Coronary artery (tissue), 2 donors: ENCODE measurements around the gene CCDC33.
A peak's percentile ranks its signal among the peaks of the same experiment; 100 is the strongest.

Experiments used
- DNase-seq: peaks from one replicate; pipeline ENCODE4 v3.0.0-alpha.2; 2017; ENCODE audit warnings: low spot score
- H3K27ac ChIP-seq, 2 donors: fragments of 200-600 bp; sonication (generic); one replicate each; pipeline ENCODE4 v1.5.1; 2016 to 2019
- H3K4me3 ChIP-seq: fragments of 200-600 bp; sonication (generic); 2 replicates; pipeline ENCODE4 v1.5.1; 2016; ENCODE audit warnings: mild to moderate bottlenecking, moderate library complexity
- CTCF ChIP-seq: fragments of 200-600 bp; sonication (generic); IDR thresholded peaks from one replicate; pipeline ENCODE4 v1.5.1; 2019; ENCODE audit warnings: antibody characterized with exemption

Gene CCDC33

GRCh38 chr15:74333662-74334061, 97.5 kb downstream of the CCDC33 start:
- TF ChIP-seq CTCF, result no peak
- DNase-seq, result no peak
- H3K4me3 ChIP-seq, result no peak overlapping the region
- no peak overlapping the region for H3K27ac ChIP-seq

- TF ChIP-seq CTCF, result no peak
- H3K27ac ChIP-seq, result no peak overlapping the region
- no peak overlapping the region for H3K4me3 ChIP-seq
- no peak for DNase-seq
These were observed 98.0 kb downstream of the CCDC33 start for GRCh38 chr15:74334127-74334526.

GRCh38 chr15:74335396-74335795, 99.3 kb downstream of the CCDC33 start:
- H3K4me3 ChIP-seq, result no peak overlapping the region
- no peak for TF ChIP-seq CTCF
- no peak overlapping the region for H3K27ac ChIP-seq
- no peak for DNase-seq

- no peak overlapping the region for H3K27ac ChIP-seq
- H3K4me3 ChIP-seq, result no peak overlapping the region
- no peak for TF ChIP-seq CTCF
- DNase-seq, result no peak
These were observed 100.2 kb downstream of the CCDC33 start for GRCh38 chr15:74336061-74337005.

- DNase-seq, result no peak
- Histone ChIP-seq H3K27ac (no peak overlapping the region), H3K4me3 (no peak overlapping the region)
- no peak for TF ChIP-seq CTCF
These were observed 101.0 kb downstream of the CCDC33 start for GRCh38 chr15:74337146-74337545.

GRCh38 chr15:74337607-74338211, 101.6 kb downstream of the CCDC33 start:
- H3K4me3 ChIP-seq, result no peak overlapping the region
- H3K27ac ChIP-seq, result no peak overlapping the region
- peak; percentile 52 for DNase-seq
- TF ChIP-seq CTCF, result no peak
